LNCAP (cell line): ENCODE measurements around the gene IL6R.

ENCODE experiments used
- CTCF ChIP-seq: fragments of 450-650 bp; IDR thresholded peaks from 2 replicates; pipeline ENCODE4 v1.5.1; 2017; ENCODE audit warnings: mild to moderate bottlenecking

The IL6R gene

GRCh38 chr1:154410185-154410827 lies 5.2 kb downstream of the IL6R start:
- no peak for TF ChIP-seq CTCF

- no peak for TF ChIP-seq CTCF
Measured at GRCh38 chr1:154411525-154411924, 6.4 kb downstream of the IL6R start.

- TF ChIP-seq CTCF, result no peak
Measured at GRCh38 chr1:154413177-154413783, 8.1 kb downstream of the IL6R start.

- no peak for TF ChIP-seq CTCF
Measured at GRCh38 chr1:154414606-154415005, 9.5 kb downstream of the IL6R start.

GRCh38 chr1:154416471-154417337 lies 11.6 kb downstream of the IL6R start:
- no peak for TF ChIP-seq CTCF

GRCh38 chr1:154417338-154417608 lies 12.1 kb downstream of the IL6R start:
- TF ChIP-seq CTCF, result no peak

GRCh38 chr1:154418062-154418921 lies 13.1 kb downstream of the IL6R start:
- TF ChIP-seq CTCF, result no peak
